NCI-H1694 treated with DMSO at 0.1 percent for 48 hours (cell line): Measurements from ENCODE around the gene RASA3.
"Not testable (repeated sequence)": the region's sequence is repeated elsewhere in the genome, so short reads cannot be mapped to it uniquely, and the experiment has no call there.

ENCODE experiments used
- DNase-seq: peaks from one replicate; lab custom pipeline; 2025; lab: John Stamatoyannopoulos, UW

RASA3 gene

GRCh38 chr13:114101358-114102130, 30.9 kb downstream of the RASA3 start:
- no peak for DNase-seq

- DNase-seq, result no peak
These were observed 31.7 kb downstream of the RASA3 start for GRCh38 chr13:114100446-114101357.

GRCh38 chr13:114099918-114100445, 32.4 kb downstream of the RASA3 start:
- DNase-seq, result no peak

DNA sequence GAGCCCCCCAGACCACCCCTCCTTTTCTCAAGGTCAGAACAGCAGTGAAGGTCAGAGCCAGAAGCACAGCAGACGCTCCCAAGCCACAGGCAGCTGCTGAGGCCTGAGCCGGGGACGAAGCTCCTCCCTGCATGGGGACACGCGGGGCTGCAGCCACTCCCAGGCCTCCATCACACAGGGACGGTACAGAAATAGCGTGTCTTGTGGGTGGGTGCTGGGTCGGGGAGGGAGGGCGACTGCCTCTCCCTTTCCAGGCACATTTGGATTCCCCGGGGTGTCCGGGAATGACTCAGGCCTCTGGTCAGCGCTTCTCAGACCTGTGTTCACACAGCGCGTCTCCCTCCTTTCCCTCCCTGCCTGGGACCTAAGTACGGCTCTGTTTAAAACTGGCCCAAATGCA, 33.2 kb downstream of the RASA3 start:
- DNase-seq, result no peak

GRCh38 chr13:114098689-114099056, 33.8 kb downstream of the RASA3 start:
- not testable (repeated sequence) for DNase-seq

- no peak for DNase-seq
These were observed 34.3 kb downstream of the RASA3 start for GRCh38 chr13:114097893-114098688.

- no peak for DNase-seq
These were observed 35.1 kb downstream of the RASA3 start for GRCh38 chr13:114097212-114097892.

DNA sequence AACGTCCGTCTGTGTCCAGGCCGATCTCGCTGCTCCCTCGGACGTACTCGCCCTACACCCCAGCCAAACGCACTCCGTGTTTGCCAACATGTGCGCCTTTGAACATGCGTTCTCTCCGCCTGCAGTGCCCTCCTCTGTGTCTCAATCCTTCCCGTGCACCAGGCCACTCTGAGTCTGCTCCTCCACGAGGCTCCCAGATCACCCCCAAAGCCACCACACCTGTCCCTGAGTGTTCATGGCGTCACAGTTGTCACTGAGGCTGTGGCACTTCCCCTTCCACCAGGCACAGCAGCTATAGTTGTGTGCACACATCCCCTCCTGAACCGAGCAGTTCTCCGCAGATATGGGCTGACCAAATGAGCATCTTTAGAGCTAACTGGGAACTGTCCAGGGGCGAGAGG, 35.6 kb downstream of the RASA3 start:
- no peak for DNase-seq

GRCh38 chr13:114096031-114096485, 36.4 kb downstream of the RASA3 start:
- DNase-seq, result no peak

GRCh38 chr13:114095486-114095885, 36.9 kb downstream of the RASA3 start:
- DNase-seq, result no peak

DNA sequence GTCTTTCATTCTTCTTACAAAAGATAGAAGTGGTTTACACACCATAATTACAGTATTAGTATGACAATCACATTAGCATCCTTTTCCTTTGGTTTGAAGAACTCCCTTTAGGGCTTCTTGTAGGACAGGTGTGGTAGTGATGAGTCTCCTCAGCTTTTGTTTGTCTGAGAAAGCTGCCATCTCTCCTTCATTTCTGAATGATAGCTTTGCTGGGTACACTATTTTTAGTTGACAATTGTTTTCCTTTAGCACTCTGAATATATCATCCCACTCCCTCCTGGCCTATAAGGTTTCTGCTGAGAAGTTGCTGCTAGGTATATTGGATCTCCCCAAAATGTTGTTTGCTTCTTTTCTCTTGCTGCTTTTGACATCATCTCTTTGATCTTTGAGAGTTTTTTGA, 39.3 kb downstream of the RASA3 start:
- DNase-seq, result no peak

DNA sequence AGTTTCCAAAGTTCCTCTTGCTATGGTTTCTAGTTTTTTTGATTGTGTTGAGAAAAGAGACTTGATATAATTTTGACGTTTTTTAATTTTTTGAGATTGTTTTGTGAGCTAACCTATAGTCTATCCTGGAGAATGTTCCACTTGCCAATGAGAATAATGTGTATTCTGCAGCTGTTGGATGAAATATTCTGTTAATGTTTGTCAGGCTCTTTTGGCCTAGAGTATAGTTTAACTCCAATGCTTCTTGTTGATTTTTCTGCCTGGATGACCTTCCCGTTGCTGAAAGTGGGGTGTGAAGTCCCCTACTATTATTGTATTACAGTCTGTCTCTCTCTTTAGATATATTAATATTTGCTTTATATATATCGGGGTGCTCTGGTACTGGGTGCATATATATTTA, 40.0 kb downstream of the RASA3 start:
- no peak for DNase-seq

DNA sequence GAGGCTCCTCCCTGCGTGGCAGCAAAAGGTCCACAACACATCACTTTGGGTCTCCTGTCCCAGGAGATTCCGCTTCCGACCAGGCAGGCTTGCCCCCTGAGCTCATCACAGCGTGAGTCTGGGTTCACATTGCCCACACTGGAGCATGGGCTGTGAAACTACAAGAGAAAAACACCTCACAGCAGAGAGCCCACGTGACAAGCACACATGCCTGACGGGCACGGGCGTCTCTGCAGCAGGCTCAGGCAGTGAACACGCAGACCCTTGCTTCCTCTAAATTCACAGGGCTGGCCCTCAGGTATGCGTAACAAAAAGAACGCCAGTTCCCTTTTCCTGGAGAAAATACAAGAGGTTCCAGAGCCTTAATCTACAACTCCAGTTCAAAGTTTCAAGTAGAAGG, 41.9 kb downstream of the RASA3 start:
- no peak for DNase-seq

DNA sequence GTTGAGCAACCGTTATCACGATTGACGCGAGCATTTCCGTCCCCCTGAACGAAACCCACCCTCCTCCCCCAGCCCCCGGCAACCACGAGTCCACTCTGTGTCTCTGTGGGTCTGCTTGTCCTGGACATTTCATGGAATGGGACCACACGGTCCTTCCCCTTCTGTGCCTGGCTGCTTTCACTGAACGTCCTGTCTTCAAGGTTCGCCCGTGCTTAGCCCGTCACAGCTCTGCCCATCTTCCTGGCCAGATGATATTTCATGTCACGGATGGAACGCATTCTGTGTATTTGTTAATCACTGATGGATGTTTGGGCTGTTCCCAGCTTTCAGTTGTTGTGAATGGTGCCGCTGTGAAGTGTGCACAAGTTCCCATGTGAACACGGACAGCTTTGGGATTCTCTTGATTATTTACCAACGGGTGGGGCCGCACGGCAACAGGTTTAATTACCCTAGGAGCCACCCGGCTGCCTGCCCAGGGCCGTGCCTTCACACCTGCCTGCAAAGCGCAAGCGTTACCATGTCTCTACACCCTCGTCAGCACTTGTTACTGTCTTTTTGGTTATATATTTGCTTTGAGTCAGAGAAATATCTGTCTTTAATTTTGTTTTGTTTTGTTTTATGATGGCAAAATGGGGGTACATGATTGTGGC, 42.5 kb downstream of the RASA3 start:
- DNase-seq, result no peak

- no peak for DNase-seq
These were observed 43.1 kb downstream of the RASA3 start for GRCh38 chr13:114089341-114089740.

GRCh38 chr13:114088863-114089262, 43.6 kb downstream of the RASA3 start:
- DNase-seq, result no peak

GRCh38 chr13:114088234-114088633, 44.2 kb downstream of the RASA3 start:
- DNase-seq, result no peak

- no peak for DNase-seq
These were observed 45.0 kb downstream of the RASA3 start for GRCh38 chr13:114087430-114087829.

- DNase-seq, result no peak
These were observed 49.4 kb downstream of the RASA3 start for GRCh38 chr13:114082849-114083645.
